GM18873 (cell line): ENCODE data around the gene NSD2.
A peak's percentile ranks its signal among the peaks of the same experiment; 100 is the strongest.
"Not testable (repeated sequence)": the region's sequence is repeated elsewhere in the genome, so short reads cannot be mapped to it uniquely, and the experiment has no call there.

Experiments used
- ATAC-seq: cut with Tn5 transposase; IDR thresholded peaks from one replicate; pipeline ENCODE4 v1.9.1; 2021; ENCODE audit warnings: mild to moderate bottlenecking, moderate library complexity, moderate number of reproducible peaks; ENCODE audit not compliant: unreplicated experiment, low FRiP score

NSD2 gene

DNA sequence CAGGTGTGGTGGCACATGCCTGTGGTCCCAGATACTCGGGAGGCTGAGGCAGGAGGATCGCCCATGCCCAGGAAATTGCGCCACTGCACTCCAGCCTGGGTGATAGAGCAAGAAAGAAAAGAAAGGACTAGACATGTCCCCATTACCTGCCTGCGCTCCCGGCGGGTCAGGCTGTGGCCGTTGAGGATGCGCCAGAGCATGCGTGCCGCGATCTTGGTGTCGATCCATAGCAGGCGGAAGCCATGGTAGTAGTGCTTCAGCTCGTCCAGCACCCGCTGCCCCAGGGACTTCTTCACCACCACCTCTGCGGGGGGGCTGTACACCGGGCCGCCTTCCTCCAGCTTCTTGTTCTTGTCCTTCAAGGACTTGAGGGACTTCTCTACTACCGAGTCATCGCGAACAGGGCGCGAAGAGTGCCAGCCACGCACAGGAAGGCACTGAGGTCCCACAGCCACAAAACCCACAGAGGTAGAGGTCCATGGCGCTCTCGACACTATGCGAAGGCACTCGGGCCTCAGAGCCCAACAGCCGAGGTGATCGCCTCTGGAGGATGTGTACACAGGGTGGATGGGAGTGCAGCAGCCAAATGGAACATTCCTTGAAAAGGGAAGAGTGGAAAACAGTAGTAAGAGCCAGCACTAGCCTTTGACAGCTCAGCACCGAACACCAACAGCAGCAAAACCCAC is 29.8 kb upstream of the NSD2 start:
- no peak for ATAC-seq

DNA sequence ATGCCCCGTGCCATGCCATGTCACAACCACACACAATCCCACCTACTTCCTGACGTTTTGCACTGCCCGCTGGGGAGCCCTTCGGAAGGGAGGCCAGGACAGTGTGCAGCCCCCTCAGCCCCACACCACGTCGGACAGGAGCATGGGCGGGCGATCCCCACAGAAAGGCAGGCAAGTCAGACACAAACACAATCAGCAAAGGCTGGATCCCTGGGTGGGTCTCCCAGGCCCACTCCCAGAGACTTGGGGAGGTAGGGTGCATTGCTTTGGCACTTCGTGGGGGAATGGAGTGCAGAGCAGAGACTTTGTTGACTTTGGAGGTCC is 29.3 kb upstream of the NSD2 start:
- ATAC-seq = no peak

DNA sequence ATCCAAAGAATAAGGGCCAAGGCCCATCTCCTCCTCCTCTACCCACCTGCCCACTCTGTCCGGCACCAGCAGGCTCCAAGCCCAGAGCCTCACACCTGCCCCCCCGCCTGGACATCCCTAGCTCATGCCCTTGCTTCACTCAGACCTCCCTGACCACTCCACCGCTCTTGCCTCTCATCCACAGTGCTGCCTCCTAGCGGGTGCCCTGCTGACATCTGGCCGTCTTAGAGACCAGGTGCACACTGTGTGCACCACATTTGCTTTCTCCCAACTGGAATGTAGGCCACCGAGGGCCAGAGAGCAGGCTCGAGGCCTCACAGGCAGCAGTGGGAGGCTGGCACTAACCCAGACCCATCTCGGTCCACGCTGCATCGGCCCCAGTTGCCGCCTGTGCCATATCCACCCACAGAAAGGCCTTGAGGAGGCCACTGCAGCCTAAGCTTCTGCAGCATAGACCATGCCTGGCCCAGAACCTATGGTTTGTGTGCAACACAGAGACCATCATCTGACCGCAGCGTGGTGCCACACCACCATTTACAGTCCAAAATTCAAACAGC is 28.8 kb upstream of the NSD2 start:
- ATAC-seq = no peak

- no peak for ATAC-seq
Observed at GRCh38 chr4:1842993-1843448, 28.2 kb upstream of the NSD2 start.

DNA sequence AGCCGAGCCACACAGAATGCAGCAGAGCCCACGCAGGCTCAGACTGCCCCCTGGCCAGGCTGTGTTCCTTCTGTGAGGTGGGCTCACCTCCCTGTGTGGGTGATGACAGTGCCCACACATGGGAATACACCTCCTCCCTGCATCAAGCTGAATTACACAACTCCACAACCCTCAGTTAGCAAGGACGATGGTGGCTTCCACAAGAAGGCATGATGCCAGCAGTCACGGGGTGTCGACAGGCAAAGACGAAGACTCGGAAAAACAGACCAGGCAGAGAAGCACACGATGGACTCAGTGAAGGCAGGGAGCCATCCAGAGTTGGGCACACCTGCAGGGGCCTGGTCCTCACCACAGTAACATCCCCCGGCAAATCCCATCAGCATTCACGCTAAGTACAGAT is 27.3 kb upstream of the NSD2 start:
- ATAC-seq = no peak

GRCh38 chr4:1844618-1845017 is 26.6 kb upstream of the NSD2 start:
- not testable (repeated sequence) for ATAC-seq

DNA sequence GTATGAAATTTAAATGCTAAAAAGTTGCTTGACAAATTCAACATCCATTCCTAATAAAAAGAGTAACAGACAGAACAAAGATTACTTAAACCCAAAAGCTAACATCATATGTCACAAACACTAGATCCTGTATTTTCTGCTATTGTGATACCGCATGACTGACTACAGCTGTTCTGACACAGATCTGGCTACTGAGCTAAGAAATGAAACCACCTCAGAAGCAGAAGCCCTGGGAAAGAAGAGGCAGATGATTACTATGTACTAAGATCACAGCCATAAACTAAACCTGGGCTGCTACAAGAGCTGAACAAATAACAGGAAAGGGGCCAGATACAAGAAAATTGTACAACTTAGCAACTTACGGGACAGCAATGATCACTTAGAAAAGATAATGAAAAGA is 24.6 kb upstream of the NSD2 start:
- ATAC-seq = no peak

- ATAC-seq = no peak
Observed at GRCh38 chr4:1850276-1850675, 20.9 kb upstream of the NSD2 start.

- no peak for ATAC-seq
Observed at GRCh38 chr4:1851160-1851559, 20.0 kb upstream of the NSD2 start.

GRCh38 chr4:1851575-1852410 is 19.4 kb upstream of the NSD2 start:
- ATAC-seq = no peak

- ATAC-seq = no peak
Observed at GRCh38 chr4:1852904-1853623, 18.1 kb upstream of the NSD2 start.

DNA sequence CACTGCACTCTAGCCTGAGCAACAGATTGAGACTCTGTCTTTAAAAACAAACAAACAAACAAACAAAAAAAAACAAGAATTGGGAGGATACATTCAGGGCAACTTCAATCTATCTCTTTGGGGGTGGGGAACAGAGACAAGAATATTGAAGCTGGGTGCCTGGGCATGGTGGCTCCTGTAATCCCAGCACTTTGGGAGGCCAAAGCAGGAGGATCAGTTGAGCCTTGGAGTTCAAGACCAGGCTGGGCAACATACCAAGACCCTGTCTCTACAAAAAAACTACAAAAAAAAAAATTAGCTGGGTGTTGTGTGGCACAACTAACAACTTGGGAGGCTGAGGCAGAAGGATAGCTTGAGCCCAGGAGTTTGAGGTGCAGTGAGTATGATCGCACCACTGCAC is 16.4 kb upstream of the NSD2 start:
- ATAC-seq = no peak

DNA sequence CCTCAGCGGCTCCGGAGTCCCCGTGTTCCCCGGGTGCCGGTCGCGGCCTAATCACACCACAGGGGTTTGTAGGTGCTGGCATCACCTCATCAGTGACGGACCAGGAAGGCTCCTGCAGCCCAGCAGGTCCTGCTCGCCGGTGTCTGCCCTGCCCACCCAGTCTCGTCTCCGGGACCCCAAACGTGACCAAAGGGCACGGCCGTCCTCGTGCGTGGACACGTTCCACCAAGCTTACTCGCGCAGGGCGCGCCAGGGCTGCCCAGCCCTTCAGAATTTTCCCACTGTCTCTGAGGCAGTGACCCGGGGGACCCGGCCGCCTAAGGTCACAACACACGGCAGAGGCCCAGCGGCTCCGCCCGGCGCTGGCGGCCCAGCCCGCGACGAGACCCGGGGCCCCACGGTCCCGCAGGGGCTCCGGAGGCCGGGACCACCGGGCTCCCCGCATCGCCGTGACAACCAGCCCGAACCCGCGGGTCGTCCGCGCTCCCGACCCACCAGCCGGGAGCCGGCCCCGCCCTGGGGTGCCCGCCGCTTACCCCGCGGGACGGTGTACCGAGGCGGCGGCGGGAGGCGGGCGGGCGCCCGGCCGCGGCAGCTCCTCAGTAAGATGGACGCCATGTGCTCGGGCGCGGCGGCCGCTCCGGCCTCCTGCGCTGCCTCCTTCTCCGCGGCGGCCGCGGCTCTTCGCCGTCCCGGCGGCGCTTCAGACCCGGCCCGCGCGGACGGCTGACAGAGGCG is 15.7 kb upstream of the NSD2 start:
- ATAC-seq = peak; percentile 6

DNA sequence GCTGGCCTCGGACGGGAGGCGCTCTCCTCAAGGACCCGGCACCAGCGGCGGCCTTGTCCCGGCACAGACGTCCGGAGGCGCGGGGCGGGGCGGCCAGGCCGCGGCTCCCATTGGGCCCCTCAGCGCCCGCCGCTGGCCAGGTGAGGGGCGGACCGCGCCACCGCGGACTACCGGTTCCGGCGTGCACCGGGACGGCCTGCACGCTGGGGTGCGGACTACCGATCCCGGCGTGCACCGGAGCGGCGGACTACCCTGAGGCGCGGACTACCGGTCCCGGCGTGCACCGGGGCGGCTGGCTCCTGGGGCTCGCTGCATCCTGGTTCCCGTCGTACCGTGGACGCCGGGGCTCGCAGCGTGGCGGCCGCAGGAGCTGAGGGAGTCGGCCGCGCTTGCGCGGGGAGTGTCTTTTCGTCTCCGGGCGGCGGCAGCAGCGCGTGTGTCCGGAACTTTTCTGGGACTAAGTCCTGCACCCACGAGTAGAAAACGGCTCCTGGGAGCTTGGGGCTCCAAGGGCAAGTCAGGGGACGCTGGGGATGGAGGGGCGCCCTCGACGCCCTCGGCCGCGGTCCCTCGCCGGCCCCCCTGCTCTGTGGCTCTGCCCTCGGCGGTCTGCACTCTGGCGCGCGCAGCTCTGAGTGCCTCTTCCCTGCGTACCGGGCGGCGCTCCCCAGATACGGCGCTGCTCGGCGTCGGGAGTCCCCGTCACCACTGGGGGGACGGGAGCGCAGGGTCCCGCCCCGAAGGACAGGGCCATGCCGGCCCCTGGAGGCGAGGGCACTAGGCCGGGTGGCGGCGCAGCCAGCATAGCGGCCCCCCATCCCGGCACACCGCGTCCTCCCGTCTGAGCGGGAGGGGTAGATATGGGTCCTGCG is 14.9 kb upstream of the NSD2 start, which contains the start of gene LETM1:
TSS of gene LETM1 (minus strand) at position 86 of the 872 bp plus-strand sequence. CDS start 206 bp downstream, outside the sequence.
- ATAC-seq = peak; percentile 81

DNA sequence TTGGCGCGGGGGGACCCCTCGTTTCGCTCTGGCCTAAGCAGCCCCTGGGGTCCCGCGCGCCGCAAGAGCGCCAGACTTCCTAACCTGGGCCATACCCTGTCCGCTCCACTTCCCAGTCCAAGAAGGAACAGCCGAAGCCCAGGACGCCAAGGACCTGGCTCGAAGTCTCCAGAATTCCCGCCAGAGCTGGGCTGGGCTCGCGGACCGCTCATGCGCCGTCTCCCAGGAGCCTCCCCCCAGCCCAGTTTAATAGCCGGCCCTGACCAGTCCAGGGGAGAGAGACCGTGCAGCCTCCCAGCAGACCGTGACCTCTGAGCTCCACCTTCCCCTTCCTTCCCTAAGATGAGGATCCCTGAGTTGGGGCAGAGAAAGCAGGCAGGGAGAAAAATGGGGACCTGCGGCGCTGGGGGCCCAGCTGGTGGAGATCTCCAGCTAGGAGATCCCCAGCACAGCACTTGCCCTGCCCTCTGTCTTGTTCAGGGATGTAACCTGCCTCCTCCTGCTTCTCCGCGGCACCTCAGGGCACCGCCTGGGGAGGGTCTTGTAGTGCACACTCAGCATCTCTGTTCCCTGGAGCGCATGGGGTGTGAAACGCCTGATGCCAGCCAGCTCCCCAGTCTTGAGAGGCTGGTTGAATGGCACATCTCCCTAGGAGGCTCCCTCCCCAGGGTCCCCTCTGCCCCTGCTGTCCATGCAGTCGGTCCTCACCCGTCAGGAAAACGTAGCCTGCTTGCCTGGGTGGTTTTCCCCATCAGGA is 14.1 kb upstream of the NSD2 start:
- no peak for ATAC-seq

DNA sequence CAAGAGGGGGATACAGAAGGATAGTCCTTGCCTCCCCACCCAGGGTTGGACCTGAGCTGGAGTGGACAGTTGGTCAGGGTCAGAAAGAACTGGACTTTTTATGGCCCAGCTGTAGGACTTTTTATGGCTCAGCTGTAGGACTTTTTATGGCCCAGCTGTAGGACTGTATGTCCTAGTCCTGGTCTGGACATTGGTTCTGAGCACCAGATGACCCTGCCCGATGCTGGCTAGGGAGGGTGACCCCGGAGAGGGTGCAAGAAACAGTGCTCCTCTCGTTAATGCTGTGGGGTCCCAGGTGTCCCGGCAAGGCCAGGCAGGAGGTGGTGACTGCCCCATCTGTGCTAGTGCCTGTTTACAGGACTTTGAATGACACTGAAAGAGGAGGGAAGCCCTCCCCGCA is 13.3 kb upstream of the NSD2 start:
- no peak for ATAC-seq

- ATAC-seq = no peak
Observed at GRCh38 chr4:1859389-1859753, 11.8 kb upstream of the NSD2 start.

- ATAC-seq = no peak
Observed at GRCh38 chr4:1862055-1862911, 8.9 kb upstream of the NSD2 start.
